Posterior vena cava (tissue), 2 donors: ENCODE data around the gene HS2ST1. TPM values are rescaled to one million over a fixed set of nuclear protein-coding genes. Genes with fewer than 3 reads are reported as not detected.

ENCODE experiments used
- total RNA-seq, 2 donors: library from RNA; stranded (reverse); fragmentation: NEBNext Ultra II Directional; extraction: Animal tissue kit (Norgen Biotek cat#: 25700); gene quantifications; one replicate each; pipeline ENCODE4 v1.2.1, GENCODE V29; 2021
- donor health status: DM: yes; HTN: yes; CAD: no.
- donor health status: DM: yes; HTN: yes; CAD: no.

Gene HS2ST1
- total RNA-seq, 2 donors from 2014 or later, result 24.7 to 27.1 TPM

Other genes with a start within 250 kb of the HS2ST1 start
- gene SH3GLB1, start 210.1 kb upstream of the HS2ST1 start, total RNA-seq, result 100 to 1,000 TPM; 105 to 129 TPM
- 100 to 1,000 TPM; 183 to 189 TPM for gene SELENOF, start 509 bp upstream of the HS2ST1 start, total RNA-seq